H1 (cell line): ENCODE data around the gene PHACTR1. TPM values are rescaled to one million over a fixed set of nuclear protein-coding genes. Genes with fewer than 3 reads are reported as not detected.

Experiments used
- ATF2 ChIP-seq: IDR thresholded peaks from 2 replicates; pipeline ENCODE4 v1.6.1; 2012; ENCODE audit warnings: low read length, inconsistent platforms
- BCL11A ChIP-seq, 2 experiments: IDR thresholded peaks; one replicate each; pipeline ENCODE4 v1.6.1; 2011; ENCODE audit warnings: low read depth in 2 of 2, low read length in 2 of 2, mild to moderate bottlenecking in 2 of 2
- CHD2 ChIP-seq: IDR thresholded peaks from 2 replicates; pipeline ENCODE4 v1.6.1; 2012; ENCODE audit warnings: low read length, improper control_type of control experiment
- JUND ChIP-seq: IDR thresholded peaks from 2 replicates; pipeline ENCODE4 v1.6.1; 2011; ENCODE audit warnings: mild to moderate bottlenecking, improper control_type of control experiment, low read length
- polyA plus RNA-seq, 7 experiments: library from polyadenylated mRNA; depleted of rRNA in 3 of 7; stranded (reverse) in 5 of 7; unstranded in 2 of 7; fragments of >200 nt in 5 of 7; fragments of 200-250 nt in 2 of 7; gene quantifications; 1 replicate in 5 of 7; 2 replicates in 1 of 7; 4 replicates in 1 of 7; pipeline versions ENCODE4 v1.2.1 to v1.2.3, GENCODE V29; 2011 to 2013; ENCODE audit warnings: missing spikeins in 2 of 7, mixed read lengths in 2 of 7
- total RNA-seq: library from RNA; stranded (reverse); fragmentation: NEBNext Ultra II Directional; extraction: Animal tissue kit (Norgen Biotek cat#: 25700); gene quantifications from 2 replicates; pipeline ENCODE4 v1.2.1, GENCODE V29; 2021

Gene PHACTR1
- total and polyA plus RNA-seq, 2 of the 8 experiments (the other 6 are each of a cell fraction or from before 2014, with no cell fraction given), result 3.9 to 17.1 TPM

- TF ChIP-seq ATF2 (no peak), BCL11A (IDR thresholded peaks at IDR 0.05; ENCODE audit: low read depth in 2 of 2, low read length in 2 of 2) (no peak), JUND (no peak), CHD2 (no peak)
These were observed 547.1 kb downstream of the PHACTR1 start (continued) for GRCh38 chr6:13263669-13264068.
